GM18858 (cell line): ENCODE data around the gene TRABD2A.
"Not testable (repeated sequence)": the region's sequence is repeated elsewhere in the genome, so short reads cannot be mapped to it uniquely, and the experiment has no call there.

Experiments
- ATAC-seq: cut with Tn5 transposase; IDR thresholded peaks from one replicate; pipeline ENCODE4 v1.9.1; 2021; ENCODE audit not compliant: unreplicated experiment

TRABD2A gene

GRCh38 chr2:84880395-84880644 is 564 bp downstream of the TRABD2A start:
- ATAC-seq = no peak

- ATAC-seq = peak; percentile 52
These were observed 1.1 kb downstream of the TRABD2A start for GRCh38 chr2:84879584-84880394.

- ATAC-seq = no peak
These were observed 1.8 kb downstream of the TRABD2A start for GRCh38 chr2:84878896-84879583.

GRCh38 chr2:84878459-84878858 is 2.4 kb downstream of the TRABD2A start:
- ATAC-seq = no peak

GRCh38 chr2:84876369-84876768 is 4.5 kb downstream of the TRABD2A start:
- ATAC-seq = no peak

GRCh38 chr2:84875619-84876018 is 5.3 kb downstream of the TRABD2A start:
- ATAC-seq = not testable (repeated sequence)

GRCh38 chr2:84875213-84875560 is 5.7 kb downstream of the TRABD2A start:
- ATAC-seq = no peak

- no peak for ATAC-seq
These were observed 6.3 kb downstream of the TRABD2A start for GRCh38 chr2:84874381-84875212.

GRCh38 chr2:84873350-84873749 is 7.5 kb downstream of the TRABD2A start:
- no peak for ATAC-seq

GRCh38 chr2:84872691-84873090 is 8.2 kb downstream of the TRABD2A start:
- ATAC-seq = not testable (repeated sequence)

- no peak for ATAC-seq
These were observed 10.6 kb downstream of the TRABD2A start for GRCh38 chr2:84870306-84870705.

- not testable (repeated sequence) for ATAC-seq
These were observed 12.6 kb downstream of the TRABD2A start for GRCh38 chr2:84868327-84868726.

- ATAC-seq = no peak
These were observed 14.8 kb downstream of the TRABD2A start for GRCh38 chr2:84866122-84866521.

GRCh38 chr2:84865181-84865783 is 15.6 kb downstream of the TRABD2A start:
- ATAC-seq = peak; percentile 87

GRCh38 chr2:84862006-84862405 is 18.9 kb downstream of the TRABD2A start:
- no peak for ATAC-seq

GRCh38 chr2:84861539-84861938 is 19.3 kb downstream of the TRABD2A start:
- no peak for ATAC-seq

- ATAC-seq = no peak
These were observed 21.9 kb downstream of the TRABD2A start for GRCh38 chr2:84858937-84859336.

GRCh38 chr2:84858123-84858522 is 22.8 kb downstream of the TRABD2A start:
- ATAC-seq = no peak

GRCh38 chr2:84857566-84857965 is 23.3 kb downstream of the TRABD2A start:
- ATAC-seq = no peak

- ATAC-seq = peak; percentile 40
These were observed 24.1 kb downstream of the TRABD2A start for GRCh38 chr2:84856787-84857186.

GRCh38 chr2:84855731-84856130 is 25.2 kb downstream of the TRABD2A start:
- ATAC-seq = no peak
